ENCODE results near the gene MRPL43. TPM values are rescaled to one million over a fixed set of nuclear protein-coding genes. Genes with fewer than 3 reads are reported as not detected.

Gene MRPL43
- total and polyA plus RNA-seq, 2 donors (not counting 1 experiment from before 2014, with no cell fraction given): 56.2 to 99.4 TPM

DNA sequence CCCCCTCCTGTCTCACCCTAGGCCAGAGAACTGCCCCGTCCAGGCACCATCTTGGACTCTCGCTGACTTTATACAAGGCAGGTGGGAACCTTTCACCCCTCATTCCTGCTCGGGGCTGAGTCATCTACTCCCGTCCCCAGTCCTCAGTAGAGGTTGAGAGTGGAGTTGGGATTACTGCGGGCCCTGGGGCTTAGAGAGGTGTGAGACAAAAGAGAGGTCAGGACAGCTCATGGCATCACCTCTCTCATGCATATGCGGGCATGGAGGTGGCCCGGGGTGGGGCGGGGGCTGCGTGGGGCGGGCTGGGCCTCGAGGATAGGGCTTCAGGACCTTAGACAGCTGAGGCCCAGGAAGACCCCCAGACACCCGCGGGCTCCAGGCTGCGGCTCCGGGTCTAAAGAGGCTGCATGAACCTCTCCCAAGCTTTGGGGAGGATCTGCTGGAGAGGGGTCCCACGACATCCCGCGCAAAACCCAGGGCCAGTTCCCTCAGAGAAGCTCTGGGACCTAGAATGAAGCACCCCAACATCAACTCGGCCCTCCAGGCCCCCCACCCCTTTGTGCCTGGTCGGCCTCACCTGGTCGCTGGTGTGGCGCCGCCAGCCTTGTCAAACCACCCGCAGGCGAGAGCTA lies 43.3 kb upstream of the MRPL43 start:
- CTCF ChIA-PET: interaction anchor here (0.8 to 6.4 kb wide), 12 partner anchors 11 to 111 kb away, joined by 3 to 72 read pairs (median 7); partner anchors contain the start of gene KAZALD1
- peak overlapping the region; percentile 78 for H3K9ac ChIP-seq (ENCODE audit: low read length)
- DNase-seq: no peak

DNA sequence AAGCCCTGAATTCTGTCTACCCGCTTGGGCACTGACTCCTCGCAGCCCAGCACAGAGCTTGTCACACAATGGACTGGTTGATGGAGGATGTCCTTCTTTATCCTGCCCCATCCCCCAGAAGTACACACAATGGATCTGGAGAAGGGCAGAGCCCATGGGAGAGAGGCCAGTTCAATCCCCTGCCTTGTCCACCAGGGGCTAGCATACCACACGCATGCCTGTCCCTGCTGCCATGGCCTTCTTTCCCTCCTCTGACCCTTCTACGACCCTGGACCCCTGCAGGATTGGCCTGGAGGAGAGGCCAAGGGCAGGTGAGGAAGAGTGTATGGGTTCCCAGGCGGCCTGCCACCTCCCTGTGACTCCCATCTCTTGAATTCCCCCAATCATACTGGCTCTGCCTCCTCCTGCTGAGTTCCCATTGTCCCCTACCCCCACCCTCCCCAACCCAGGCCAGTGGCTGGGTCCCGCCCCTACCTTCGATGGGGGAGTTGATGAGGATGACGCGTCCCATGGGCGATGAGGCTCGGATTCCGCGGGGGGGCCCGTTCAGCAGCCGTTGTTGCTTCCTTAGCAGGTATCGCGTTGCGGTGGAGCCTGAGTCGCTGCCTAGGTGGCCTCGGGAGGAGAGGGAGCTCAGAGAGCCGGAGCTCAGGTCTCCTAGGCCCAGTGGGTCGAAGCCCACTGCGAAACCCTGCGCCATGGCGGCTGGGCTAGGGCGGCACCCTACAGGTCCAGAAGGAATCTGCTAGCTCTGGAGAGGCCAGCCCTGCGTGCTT lies 42.4 kb upstream of the MRPL43 start:
- H3K79me2 ChIP-seq (ENCODE audit: control insufficient read depth, insufficient read depth, low read length): no peaks in the 10 kb centered on the region
- peaks cover 0 to 2% (median 0%) of the 10 kb centered on the region in 3 donors for H3K9me3 ChIP-seq (ENCODE audit: control extremely low read depth in 1 of 3, control insufficient read depth in 2 of 3, insufficient read depth in 1 of 3, low read length in 2 of 3)
- peaks cover 0 to 29% (median 13%) of the 10 kb centered on the region in 4 experiments for H3K27me3 ChIP-seq (replicated peaks in 1 of 4; ENCODE audit: control extremely low read depth in 1 of 4, control insufficient read depth in 3 of 4, insufficient read depth in 4 of 4, low read length in 3 of 4)
- Mint-ChIP-seq H3K27me3 (peaks cover 15% of the 10 kb centered on the region), H3K4me1 (peaks cover 19% of the 10 kb centered on the region), H3K27ac (no peak overlapping the region), H3K4me3 (peak overlapping the region; percentile 45), H3K9me3 (ENCODE audit: insufficient read depth) (no peaks in the 10 kb centered on the region)
- no peak overlapping the region for H2AFZ ChIP-seq (ENCODE audit: insufficient read depth, low read depth, low read length, poor library complexity, severe bottlenecking)
- peaks cover 4% of the 10 kb centered on the region for H4K20me1 ChIP-seq (ENCODE audit: control insufficient read depth, insufficient read depth, low read length, poor library complexity, severe bottlenecking)
- H3K4me1 ChIP-seq (ENCODE audit: control insufficient read depth in 2 of 2, insufficient read depth in 2 of 2, low read length in 2 of 2): peaks cover 14 to 26% of the 10 kb centered on the region in 2 donors
- no peak for ATAC-seq (ENCODE audit: low read depth)
- no peaks in the 10 kb centered on the region for H3K36me3 ChIP-seq (replicated peaks in 1 of 2; ENCODE audit: control extremely low read depth in 1 of 2, control insufficient read depth in 1 of 2, extremely low read depth in 1 of 2, insufficient read depth in 2 of 2, low read length in 1 of 2)
- H3K4me3 ChIP-seq (ENCODE audit: control extremely low read depth in 1 of 5, extremely low read depth in 1 of 5, insufficient read depth in 1 of 5, low read depth in 2 of 5, low read length in 4 of 5): no peak overlapping the region
- intact Hi-C loops (cut with micrococcal nuclease): loop anchor here (2.0 kb wide), 1 partner anchor 17 kb away; no protein-coding TSS in a partner anchor
- TF ChIP-seq, protein P1, sequence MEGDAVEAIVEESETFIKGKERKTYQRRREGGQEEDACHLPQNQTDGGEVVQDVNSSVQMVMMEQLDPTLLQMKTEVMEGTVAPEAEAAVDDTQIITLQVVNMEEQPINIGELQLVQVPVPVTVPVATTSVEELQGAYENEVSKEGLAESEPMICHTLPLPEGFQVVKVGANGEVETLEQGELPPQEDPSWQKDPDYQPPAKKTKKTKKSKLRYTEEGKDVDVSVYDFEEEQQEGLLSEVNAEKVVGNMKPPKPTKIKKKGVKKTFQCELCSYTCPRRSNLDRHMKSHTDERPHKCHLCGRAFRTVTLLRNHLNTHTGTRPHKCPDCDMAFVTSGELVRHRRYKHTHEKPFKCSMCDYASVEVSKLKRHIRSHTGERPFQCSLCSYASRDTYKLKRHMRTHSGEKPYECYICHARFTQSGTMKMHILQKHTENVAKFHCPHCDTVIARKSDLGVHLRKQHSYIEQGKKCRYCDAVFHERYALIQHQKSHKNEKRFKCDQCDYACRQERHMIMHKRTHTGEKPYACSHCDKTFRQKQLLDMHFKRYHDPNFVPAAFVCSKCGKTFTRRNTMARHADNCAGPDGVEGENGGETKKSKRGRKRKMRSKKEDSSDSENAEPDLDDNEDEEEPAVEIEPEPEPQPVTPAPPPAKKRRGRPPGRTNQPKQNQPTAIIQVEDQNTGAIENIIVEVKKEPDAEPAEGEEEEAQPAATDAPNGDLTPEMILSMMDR (IDR thresholded peaks at IDR 0.05): no peak
- no peak for TF ChIP-seq EZH2 (IDR thresholded peaks at IDR 0.05; ENCODE audit: borderline replicate concordance, insufficient read depth, low read depth, low read length, poor library complexity, severe bottlenecking)
- POLR2A ChIA-PET: interaction anchor here (0.6 kb wide), 1 partner anchor 995 kb away, joined by 9 read pairs; no protein-coding TSS in a partner anchor
- CTCF ChIA-PET: interaction anchor here (0.6 to 6.4 kb wide), 8 partner anchors 12 to 112 kb away, joined by 3 to 72 read pairs (median 6); no protein-coding TSS in a partner anchor
- no peak overlapping the region for H3K9ac ChIP-seq (ENCODE audit: low read length)
- peak overlapping the region; percentile 92 for H3K4me2 ChIP-seq (replicated peaks; ENCODE audit: low read depth, low read length, poor library complexity, severe bottlenecking)
- DNase-seq: no peak
- WGBS (ENCODE audit: insufficient coverage): 73% methylated on average over 21 of the region's 27 CpGs
- H3K27ac ChIP-seq (ENCODE audit: low read length in 2 of 2): no peak overlapping the region

More for the DNA sequence above, 43.3 kb upstream of the MRPL43 start:
- H3K27ac Mint-ChIP-seq: peak overlapping the region; percentile 90
- Histone ChIP-seq H3K79me2 (ENCODE audit: control insufficient read depth, insufficient read depth, low read length) (no peaks in the 10 kb centered on the region), H3K4me3 (ENCODE audit: control extremely low read depth in 1 of 5, extremely low read depth in 1 of 5, insufficient read depth in 1 of 5, low read depth in 2 of 5, low read length in 4 of 5) (peak overlapping the region in 4 of 5 experiments; percentile 70 to 96 (median 80)), H3K27me3 (replicated peaks in 1 of 4; ENCODE audit: control extremely low read depth in 1 of 4, control insufficient read depth in 3 of 4, insufficient read depth in 4 of 4, low read length in 3 of 4) (peaks cover 0 to 29% (median 13%) of the 10 kb centered on the region in 4 experiments), H3K4me1 (ENCODE audit: control insufficient read depth in 2 of 2, insufficient read depth in 2 of 2, low read length in 2 of 2) (peaks cover 14 to 26% of the 10 kb centered on the region in 2 donors), H3K4me2 (replicated peaks; ENCODE audit: low read depth, low read length, poor library complexity, severe bottlenecking) (peak overlapping the region; percentile 92), H4K20me1 (ENCODE audit: control insufficient read depth, insufficient read depth, low read length, poor library complexity, severe bottlenecking) (peaks cover 4% of the 10 kb centered on the region), H2AFZ (ENCODE audit: insufficient read depth, low read depth, low read length, poor library complexity, severe bottlenecking) (peak overlapping the region; percentile 77), H3K27ac (ENCODE audit: low read length in 2 of 2) (no peak overlapping the region), H3K36me3 (replicated peaks in 1 of 2; ENCODE audit: control extremely low read depth in 1 of 2, control insufficient read depth in 1 of 2, extremely low read depth in 1 of 2, insufficient read depth in 2 of 2, low read length in 1 of 2) (no peaks in the 10 kb centered on the region), H3K9me3 (ENCODE audit: control extremely low read depth in 1 of 3, control insufficient read depth in 2 of 3, insufficient read depth in 1 of 3, low read length in 2 of 3) (peaks cover 0 to 2% (median 0%) of the 10 kb centered on the region in 3 donors)
- intact Hi-C loops (cut with micrococcal nuclease): loop anchor here (1.0 to 2.0 kb wide), 2 partner anchors 18 to 31 kb away; partner anchors contain the start of gene LZTS2
- WGBS (ENCODE audit: insufficient coverage): 8% methylated on average over 21 of the region's 25 CpGs
- H3K27me3 Mint-ChIP-seq: peaks cover 15% of the 10 kb centered on the region
- no peak for TF ChIP-seq EZH2 (IDR thresholded peaks at IDR 0.05; ENCODE audit: borderline replicate concordance, insufficient read depth, low read depth, low read length, poor library complexity, severe bottlenecking)
- H3K4me3 Mint-ChIP-seq: peak overlapping the region; percentile 88
- no peaks in the 10 kb centered on the region for H3K9me3 Mint-ChIP-seq (ENCODE audit: insufficient read depth)
- POLR2A ChIA-PET: interaction anchor here (0.6 to 2.1 kb wide), 7 partner anchors 11 to 994 kb away, joined by 3 to 13 read pairs (median 6); partner anchors contain the start of gene KAZALD1
- no peak for ATAC-seq (ENCODE audit: low read depth)
- peaks cover 19% of the 10 kb centered on the region for H3K4me1 Mint-ChIP-seq

Measured in B cell (primary cell).